GM23338 (cell line): ENCODE measurements around the gene CFAP157. TPM values are rescaled to one million over a fixed set of nuclear protein-coding genes. Genes with fewer than 3 reads are reported as not detected.

Experiments used
- ATAC-seq: fragments of 200-7000 bp; cut with Tn5 transposase; 3 replicates; pipeline ENCODE4 v1.9.1; 2020
- DNase-seq: peaks from one replicate; pipeline ENCODE4 v3.0.0-alpha.2; 2015; ENCODE audit warnings: low spot score
- H2AFZ ChIP-seq: fragments of 200-600 bp; sonication (generic); 2 replicates; pipeline ENCODE4 v1.8.0; 2016; ENCODE audit warnings: antibody characterized with exemption, mild to moderate bottlenecking, moderate library complexity
- H3F3A ChIP-seq: fragments of 200-600 bp; sonication (generic); replicated peaks from 2 replicates; pipeline ENCODE4 v1.8.0; 2017; ENCODE audit warnings: antibody characterized with exemption, mixed run types, low read depth
- H3K27ac ChIP-seq: fragments of 200-600 bp; sonication (generic); 2 replicates; pipeline ENCODE4 v1.6.1; 2016; ENCODE audit warnings: low read depth
- H3K27me3 ChIP-seq: fragments of 200-600 bp; sonication (generic); 2 replicates; pipeline ENCODE4 v1.8.0; 2016; ENCODE audit warnings: mild to moderate bottlenecking, mixed run types, moderate library complexity; ENCODE audit not compliant: insufficient read depth
- H3K36me3 ChIP-seq: fragments of 200-600 bp; sonication (generic); 2 replicates; pipeline ENCODE4 v1.8.0; 2016; ENCODE audit warnings: mild to moderate bottlenecking; ENCODE audit not compliant: insufficient read depth
- H3K4me1 ChIP-seq: fragments of 200-600 bp; sonication (generic); 2 replicates; pipeline ENCODE4 v1.8.0; 2016; ENCODE audit warnings: mild to moderate bottlenecking, moderate library complexity; ENCODE audit not compliant: insufficient read depth
- H3K4me2 ChIP-seq: fragments of 200-600 bp; sonication (generic); 2 replicates; pipeline ENCODE4 v1.7.1; 2017; ENCODE audit warnings: mixed run types
- H3K4me3 ChIP-seq: fragments of 200-600 bp; sonication (generic); 2 replicates; pipeline ENCODE4 v1.6.1; 2016; ENCODE audit warnings: mixed run types
- H3K79me2 ChIP-seq: fragments of 200-600 bp; sonication (generic); replicated peaks from 2 replicates; pipeline ENCODE4 v1.8.0; 2017; ENCODE audit warnings: mild to moderate bottlenecking; ENCODE audit not compliant: insufficient read depth
- H3K9me2 ChIP-seq: fragments of 200-600 bp; sonication (generic); 2 replicates; pipeline ENCODE4 v1.8.0; 2017; ENCODE audit not compliant: insufficient read depth
- H4K20me1 ChIP-seq: fragments of 200-600 bp; sonication (generic); replicated peaks from 2 replicates; pipeline ENCODE4 v1.8.0; 2017; ENCODE audit warnings: mild to moderate bottlenecking; ENCODE audit not compliant: insufficient read depth
- H3K27ac Mint-ChIP-seq: 2 replicates; pipeline ENCODE4 v1.8.0; 2020; ENCODE audit warnings: inconsistent platforms, mild to moderate bottlenecking, moderate library complexity, mixed read lengths
- H3K27me3 Mint-ChIP-seq: 3 replicates; pipeline ENCODE4 v1.8.0; 2022; ENCODE audit warnings: low read depth, mild to moderate bottlenecking, moderate library complexity, mixed read lengths, inconsistent platforms; ENCODE audit not compliant: insufficient read depth, poor library complexity
- H3K36me3 Mint-ChIP-seq: 3 replicates; pipeline ENCODE4 v1.8.0; 2021; ENCODE audit warnings: low read depth, mild to moderate bottlenecking, inconsistent platforms, moderate library complexity, mixed read lengths
- H3K4me1 Mint-ChIP-seq: 3 replicates; pipeline ENCODE4 v1.8.0; 2020; ENCODE audit warnings: mild to moderate bottlenecking, inconsistent platforms, mixed read lengths
- H3K4me3 Mint-ChIP-seq: 3 replicates; pipeline ENCODE4 v1.8.0; 2021; ENCODE audit warnings: moderate library complexity, mild to moderate bottlenecking, inconsistent platforms, mixed read lengths
- H3K9me3 Mint-ChIP-seq: 3 replicates; pipeline ENCODE4 v1.8.0; 2020; ENCODE audit warnings: moderate library complexity, mild to moderate bottlenecking, inconsistent platforms, mixed read lengths
- CREB1 ChIP-seq: fragments of 250-450 bp; sonication (Bioruptor Pico); IDR thresholded peaks from 2 replicates; pipeline ENCODE4 v1.5.0; 2020; ENCODE audit warnings: low read depth, mild to moderate bottlenecking, moderate library complexity
- EZH2 ChIP-seq: fragments of 200-600 bp; sonication (generic); IDR thresholded peaks from one replicate; pipeline ENCODE4 v1.8.0; 2017; ENCODE audit warnings: antibody characterized with exemption, mild to moderate bottlenecking, low read depth; ENCODE audit not compliant: unreplicated experiment
- EZH2phosphoT487 ChIP-seq: fragments of 200-600 bp; sonication (generic); IDR thresholded peaks from one replicate; pipeline ENCODE4 v1.8.1; 2018; ENCODE audit warnings: antibody characterized with exemption; ENCODE audit not compliant: unreplicated experiment
- JUNB ChIP-seq: IDR thresholded peaks from one replicate; pipeline ENCODE4 v1.6.1; 2016; ENCODE audit warnings: antibody characterized with exemption; ENCODE audit not compliant: unreplicated experiment
- NANOG ChIP-seq: IDR thresholded peaks from 2 replicates; pipeline ENCODE4 v1.6.1; 2016; ENCODE audit warnings: antibody characterized with exemption, borderline replicate concordance
- POLR2AphosphoS5 ChIP-seq: IDR thresholded peaks from 2 replicates; pipeline ENCODE4 v1.6.1; 2016; ENCODE audit warnings: antibody characterized with exemption, low read depth
- STAT1 ChIP-seq: IDR thresholded peaks from one replicate; pipeline ENCODE4 v1.6.1; 2016; ENCODE audit warnings: antibody characterized with exemption; ENCODE audit not compliant: unreplicated experiment
- ZNF114 ChIP-seq: fragments of 250-450 bp; sonication (Bioruptor Pico); IDR thresholded peaks from 2 replicates; pipeline ENCODE4 v1.5.0; 2020; ENCODE audit warnings: mild to moderate bottlenecking, moderate library complexity
- ZNF331 ChIP-seq: fragments of 250-450 bp; sonication (Bioruptor Pico); IDR thresholded peaks from 2 replicates; pipeline ENCODE4 v1.5.0; 2020; ENCODE audit warnings: low read depth, mild to moderate bottlenecking, moderate library complexity
- polyA plus RNA-seq: library from polyadenylated mRNA; unstranded; fragments of >200 nt; fragmentation: Nextera tagmentation; extraction: Ambion mirVana; gene quantifications from 2 replicates; pipeline ENCODE4 v1.2.1, GENCODE V29; 2016
- total RNA-seq: library from RNA; depleted of rRNA; stranded (reverse); fragments of >200 nt; shearing (Covaris generic); gene quantifications from 2 replicates; pipeline ENCODE4 v1.2.3, GENCODE V29; 2014
- TF ChIP-seq, protein P1 (sequence below): IDR thresholded peaks from 2 replicates; pipeline ENCODE4 v1.6.1; 2016; ENCODE audit warnings: antibody characterized with exemption
- TF ChIP-seq, protein P2 (sequence below): IDR thresholded peaks from one replicate; pipeline ENCODE4 v1.6.1; 2018; ENCODE audit warnings: antibody characterized with exemption; ENCODE audit not compliant: unreplicated experiment
- TF ChIP-seq, protein P3 (sequence below): fragments of 250-450 bp; sonication (Bioruptor Pico); IDR thresholded peaks from 2 replicates; pipeline ENCODE4 v1.5.0; 2020; ENCODE audit warnings: mild to moderate bottlenecking, moderate library complexity
- TF ChIP-seq, protein P4 (sequence below), 2 experiments: fragments of 200-600 bp in 1 of 2; sonication (generic) in 1 of 2; conservative IDR thresholded peaks; 2 replicates each; pipeline versions ENCODE4 v1.5.1 to v1.6.1; 2016 to 2017; ENCODE audit warnings: antibody characterized with exemption in 2 of 2, low read depth in 2 of 2, mild to moderate bottlenecking in 2 of 2, moderate library complexity in 1 of 2

CFAP157 gene
- total and polyA plus RNA-seq, 2 experiments from 2014 or later = 0.17 to 0.55 TPM

DNA sequence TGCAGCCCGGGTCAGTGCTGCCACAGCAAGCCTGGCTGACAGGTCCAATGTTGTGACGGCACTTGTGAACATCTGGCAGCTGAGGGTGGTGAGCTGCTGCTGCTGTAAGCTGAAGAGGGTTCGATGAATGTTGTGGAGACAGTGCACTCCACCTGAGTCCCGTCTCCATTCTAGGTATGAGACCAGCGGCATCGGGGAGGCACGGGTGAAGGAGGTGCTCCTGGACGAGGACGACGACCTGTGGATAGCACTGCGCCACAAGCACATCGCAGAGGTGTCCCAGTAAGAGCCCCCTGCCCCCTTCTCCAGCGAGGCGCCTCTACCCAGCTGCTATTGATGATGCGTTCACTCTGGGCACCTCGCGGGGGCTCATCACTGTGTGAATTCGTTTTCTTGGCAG is 38.9 kb upstream of the CFAP157 start:
- H3K4me1 Mint-ChIP-seq = no peaks in the 10 kb centered on the region
- no peak overlapping the region for H3K27ac Mint-ChIP-seq
- H4K20me1 ChIP-seq = no peaks in the 10 kb centered on the region; the same call in 1 of the 2 replicates
- H3K36me3 Mint-ChIP-seq = peaks cover 35% of the 10 kb centered on the region
- TF ChIP-seq EZH2phosphoT487 = no peak
- TF ChIP-seq, protein P1, sequence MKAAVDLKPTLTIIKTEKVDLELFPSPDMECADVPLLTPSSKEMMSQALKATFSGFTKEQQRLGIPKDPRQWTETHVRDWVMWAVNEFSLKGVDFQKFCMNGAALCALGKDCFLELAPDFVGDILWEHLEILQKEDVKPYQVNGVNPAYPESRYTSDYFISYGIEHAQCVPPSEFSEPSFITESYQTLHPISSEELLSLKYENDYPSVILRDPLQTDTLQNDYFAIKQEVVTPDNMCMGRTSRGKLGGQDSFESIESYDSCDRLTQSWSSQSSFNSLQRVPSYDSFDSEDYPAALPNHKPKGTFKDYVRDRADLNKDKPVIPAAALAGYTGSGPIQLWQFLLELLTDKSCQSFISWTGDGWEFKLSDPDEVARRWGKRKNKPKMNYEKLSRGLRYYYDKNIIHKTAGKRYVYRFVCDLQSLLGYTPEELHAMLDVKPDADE = no peak
- no peak for TF ChIP-seq NANOG
- no peak for TF ChIP-seq ZNF114 (CRISPR knock-in tag)
- no peak for TF ChIP-seq JUNB
- TF ChIP-seq, protein P2, sequence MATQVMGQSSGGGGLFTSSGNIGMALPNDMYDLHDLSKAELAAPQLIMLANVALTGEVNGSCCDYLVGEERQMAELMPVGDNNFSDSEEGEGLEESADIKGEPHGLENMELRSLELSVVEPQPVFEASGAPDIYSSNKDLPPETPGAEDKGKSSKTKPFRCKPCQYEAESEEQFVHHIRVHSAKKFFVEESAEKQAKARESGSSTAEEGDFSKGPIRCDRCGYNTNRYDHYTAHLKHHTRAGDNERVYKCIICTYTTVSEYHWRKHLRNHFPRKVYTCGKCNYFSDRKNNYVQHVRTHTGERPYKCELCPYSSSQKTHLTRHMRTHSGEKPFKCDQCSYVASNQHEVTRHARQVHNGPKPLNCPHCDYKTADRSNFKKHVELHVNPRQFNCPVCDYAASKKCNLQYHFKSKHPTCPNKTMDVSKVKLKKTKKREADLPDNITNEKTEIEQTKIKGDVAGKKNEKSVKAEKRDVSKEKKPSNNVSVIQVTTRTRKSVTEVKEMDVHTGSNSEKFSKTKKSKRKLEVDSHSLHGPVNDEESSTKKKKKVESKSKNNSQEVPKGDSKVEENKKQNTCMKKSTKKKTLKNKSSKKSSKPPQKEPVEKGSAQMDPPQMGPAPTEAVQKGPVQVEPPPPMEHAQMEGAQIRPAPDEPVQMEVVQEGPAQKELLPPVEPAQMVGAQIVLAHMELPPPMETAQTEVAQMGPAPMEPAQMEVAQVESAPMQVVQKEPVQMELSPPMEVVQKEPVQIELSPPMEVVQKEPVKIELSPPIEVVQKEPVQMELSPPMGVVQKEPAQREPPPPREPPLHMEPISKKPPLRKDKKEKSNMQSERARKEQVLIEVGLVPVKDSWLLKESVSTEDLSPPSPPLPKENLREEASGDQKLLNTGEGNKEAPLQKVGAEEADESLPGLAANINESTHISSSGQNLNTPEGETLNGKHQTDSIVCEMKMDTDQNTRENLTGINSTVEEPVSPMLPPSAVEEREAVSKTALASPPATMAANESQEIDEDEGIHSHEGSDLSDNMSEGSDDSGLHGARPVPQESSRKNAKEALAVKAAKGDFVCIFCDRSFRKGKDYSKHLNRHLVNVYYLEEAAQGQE = no peak
- no peak for TF ChIP-seq POLR2AphosphoS5
- TF ChIP-seq, protein P3, sequence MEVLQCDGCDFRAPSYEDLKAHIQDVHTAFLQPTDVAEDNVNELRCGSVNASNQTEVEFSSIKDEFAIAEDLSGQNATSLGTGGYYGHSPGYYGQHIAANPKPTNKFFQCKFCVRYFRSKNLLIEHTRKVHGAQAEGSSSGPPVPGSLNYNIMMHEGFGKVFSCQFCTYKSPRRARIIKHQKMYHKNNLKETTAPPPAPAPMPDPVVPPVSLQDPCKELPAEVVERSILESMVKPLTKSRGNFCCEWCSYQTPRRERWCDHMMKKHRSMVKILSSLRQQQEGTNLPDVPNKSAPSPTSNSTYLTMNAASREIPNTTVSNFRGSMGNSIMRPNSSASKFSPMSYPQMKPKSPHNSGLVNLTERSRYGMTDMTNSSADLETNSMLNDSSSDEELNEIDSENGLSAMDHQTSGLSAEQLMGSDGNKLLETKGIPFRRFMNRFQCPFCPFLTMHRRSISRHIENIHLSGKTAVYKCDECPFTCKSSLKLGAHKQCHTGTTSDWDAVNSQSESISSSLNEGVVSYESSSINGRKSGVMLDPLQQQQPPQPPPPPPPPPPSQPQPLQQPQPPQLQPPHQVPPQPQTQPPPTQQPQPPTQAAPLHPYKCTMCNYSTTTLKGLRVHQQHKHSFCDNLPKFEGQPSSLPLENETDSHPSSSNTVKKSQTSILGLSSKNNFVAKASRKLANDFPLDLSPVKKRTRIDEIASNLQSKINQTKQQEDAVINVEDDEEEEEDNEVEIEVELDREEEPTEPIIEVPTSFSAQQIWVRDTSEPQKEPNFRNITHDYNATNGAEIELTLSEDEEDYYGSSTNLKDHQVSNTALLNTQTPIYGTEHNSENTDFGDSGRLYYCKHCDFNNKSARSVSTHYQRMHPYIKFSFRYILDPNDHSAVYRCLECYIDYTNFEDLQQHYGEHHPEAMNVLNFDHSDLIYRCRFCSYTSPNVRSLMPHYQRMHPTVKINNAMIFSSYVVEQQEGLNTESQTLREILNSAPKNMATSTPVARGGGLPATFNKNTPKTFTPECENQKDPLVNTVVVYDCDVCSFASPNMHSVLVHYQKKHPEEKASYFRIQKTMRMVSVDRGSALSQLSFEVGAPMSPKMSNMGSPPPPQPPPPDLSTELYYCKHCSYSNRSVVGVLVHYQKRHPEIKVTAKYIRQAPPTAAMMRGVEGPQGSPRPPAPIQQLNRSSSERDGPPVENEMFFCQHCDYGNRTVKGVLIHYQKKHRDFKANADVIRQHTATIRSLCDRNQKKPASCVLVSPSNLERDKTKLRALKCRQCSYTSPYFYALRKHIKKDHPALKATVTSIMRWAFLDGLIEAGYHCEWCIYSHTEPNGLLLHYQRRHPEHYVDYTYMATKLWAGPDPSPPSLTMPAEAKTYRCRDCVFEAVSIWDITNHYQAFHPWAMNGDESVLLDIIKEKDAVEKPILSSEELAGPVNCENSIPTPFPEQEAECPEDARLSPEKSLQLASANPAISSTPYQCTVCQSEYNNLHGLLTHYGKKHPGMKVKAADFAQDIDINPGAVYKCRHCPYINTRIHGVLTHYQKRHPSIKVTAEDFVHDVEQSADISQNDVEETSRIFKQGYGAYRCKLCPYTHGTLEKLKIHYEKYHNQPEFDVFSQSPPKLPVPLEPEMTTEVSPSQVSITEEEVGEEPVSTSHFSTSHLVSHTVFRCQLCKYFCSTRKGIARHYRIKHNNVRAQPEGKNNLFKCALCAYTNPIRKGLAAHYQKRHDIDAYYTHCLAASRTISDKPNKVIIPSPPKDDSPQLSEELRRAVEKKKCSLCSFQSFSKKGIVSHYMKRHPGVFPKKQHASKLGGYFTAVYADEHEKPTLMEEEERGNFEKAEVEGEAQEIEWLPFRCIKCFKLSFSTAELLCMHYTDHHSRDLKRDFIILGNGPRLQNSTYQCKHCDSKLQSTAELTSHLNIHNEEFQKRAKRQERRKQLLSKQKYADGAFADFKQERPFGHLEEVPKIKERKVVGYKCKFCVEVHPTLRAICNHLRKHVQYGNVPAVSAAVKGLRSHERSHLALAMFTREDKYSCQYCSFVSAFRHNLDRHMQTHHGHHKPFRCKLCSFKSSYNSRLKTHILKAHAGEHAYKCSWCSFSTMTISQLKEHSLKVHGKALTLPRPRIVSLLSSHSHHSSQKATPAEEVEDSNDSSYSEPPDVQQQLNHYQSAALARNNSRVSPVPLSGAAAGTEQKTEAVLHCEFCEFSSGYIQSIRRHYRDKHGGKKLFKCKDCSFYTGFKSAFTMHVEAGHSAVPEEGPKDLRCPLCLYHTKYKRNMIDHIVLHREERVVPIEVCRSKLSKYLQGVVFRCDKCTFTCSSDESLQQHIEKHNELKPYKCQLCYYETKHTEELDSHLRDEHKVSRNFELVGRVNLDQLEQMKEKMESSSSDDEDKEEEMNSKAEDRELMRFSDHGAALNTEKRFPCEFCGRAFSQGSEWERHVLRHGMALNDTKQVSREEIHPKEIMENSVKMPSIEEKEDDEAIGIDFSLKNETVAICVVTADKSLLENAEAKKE (CRISPR knock-in tag) = no peak
- TF ChIP-seq ZNF331 = no peak
- no peak for TF ChIP-seq CREB1 (CRISPR knock-in tag)
- no peak for TF ChIP-seq STAT1
- TF ChIP-seq, protein P4, sequence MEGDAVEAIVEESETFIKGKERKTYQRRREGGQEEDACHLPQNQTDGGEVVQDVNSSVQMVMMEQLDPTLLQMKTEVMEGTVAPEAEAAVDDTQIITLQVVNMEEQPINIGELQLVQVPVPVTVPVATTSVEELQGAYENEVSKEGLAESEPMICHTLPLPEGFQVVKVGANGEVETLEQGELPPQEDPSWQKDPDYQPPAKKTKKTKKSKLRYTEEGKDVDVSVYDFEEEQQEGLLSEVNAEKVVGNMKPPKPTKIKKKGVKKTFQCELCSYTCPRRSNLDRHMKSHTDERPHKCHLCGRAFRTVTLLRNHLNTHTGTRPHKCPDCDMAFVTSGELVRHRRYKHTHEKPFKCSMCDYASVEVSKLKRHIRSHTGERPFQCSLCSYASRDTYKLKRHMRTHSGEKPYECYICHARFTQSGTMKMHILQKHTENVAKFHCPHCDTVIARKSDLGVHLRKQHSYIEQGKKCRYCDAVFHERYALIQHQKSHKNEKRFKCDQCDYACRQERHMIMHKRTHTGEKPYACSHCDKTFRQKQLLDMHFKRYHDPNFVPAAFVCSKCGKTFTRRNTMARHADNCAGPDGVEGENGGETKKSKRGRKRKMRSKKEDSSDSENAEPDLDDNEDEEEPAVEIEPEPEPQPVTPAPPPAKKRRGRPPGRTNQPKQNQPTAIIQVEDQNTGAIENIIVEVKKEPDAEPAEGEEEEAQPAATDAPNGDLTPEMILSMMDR (conservative IDR thresholded peaks at IDR 0.05; ENCODE audit: low read depth in 2 of 2) = no peak
- TF ChIP-seq EZH2 = no peak
- no peaks in the 10 kb centered on the region for H3F3A ChIP-seq
- no peaks in the 10 kb centered on the region for H3K9me3 Mint-ChIP-seq
- ATAC-seq = no peak
- H3K4me1 ChIP-seq = no peaks in the 10 kb centered on the region
- H3K4me3 ChIP-seq = no peak overlapping the region
- H3K27me3 Mint-ChIP-seq = no peaks in the 10 kb centered on the region
- no peaks in the 10 kb centered on the region for H3K9me2 ChIP-seq
- no peak for DNase-seq
- peaks cover 16% of the 10 kb centered on the region for H3K36me3 ChIP-seq
- no peak overlapping the region for H2AFZ ChIP-seq
- H3K4me3 Mint-ChIP-seq = no peak overlapping the region
- H3K27me3 ChIP-seq = no peaks in the 10 kb centered on the region
- no peak overlapping the region for H3K4me2 ChIP-seq
- H3K79me2 ChIP-seq = no peaks in the 10 kb centered on the region
- no peak overlapping the region for H3K27ac ChIP-seq
